ENCODE data around the gene IRX6. TPM values are rescaled to one million over a fixed set of nuclear protein-coding genes. Genes with fewer than 3 reads are reported as not detected.

The IRX6 gene
- polyA plus RNA-seq, 2 donors: 0.14 to 0.75 TPM

DNA sequence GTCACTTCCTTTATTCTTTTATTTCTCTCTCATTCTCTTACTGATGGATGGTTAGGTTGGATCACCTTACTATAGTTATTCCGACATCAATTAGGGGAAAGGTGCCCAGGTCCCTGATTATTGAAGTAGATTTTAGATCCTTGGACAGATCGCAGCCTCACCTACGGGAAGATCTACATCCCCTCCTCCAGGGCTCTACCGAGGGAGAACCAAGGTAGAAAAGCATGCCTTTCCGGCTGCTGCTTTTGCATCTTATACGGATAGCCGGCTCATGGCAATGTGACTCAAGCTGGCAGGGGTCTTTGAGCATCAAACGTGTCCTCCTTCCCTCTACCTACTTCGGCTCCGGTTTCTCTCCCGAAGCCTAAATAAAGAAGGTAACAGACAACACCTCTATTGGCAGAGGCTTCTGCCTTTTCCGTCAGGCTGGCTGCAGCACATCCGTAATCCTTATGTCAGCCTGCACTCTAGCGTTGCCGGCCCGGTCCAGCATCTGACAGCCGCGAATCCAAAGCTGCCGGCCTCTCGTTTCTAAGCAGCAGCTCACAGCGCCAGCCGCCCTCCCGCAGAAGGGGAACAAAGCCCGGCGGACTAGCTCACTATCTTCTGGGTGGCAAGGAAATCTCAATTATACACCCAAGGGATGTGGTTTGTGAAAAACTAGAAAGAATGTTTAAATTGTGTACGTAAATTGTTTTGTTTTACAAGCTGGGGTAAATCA lies 46.9 kb downstream of the IRX6 start:
- WGBS, 2 donors: 11 to 12% methylated on average over 26 of the region's 26 CpGs
- H3K4me3 ChIP-seq (ENCODE audit: low read depth in 1 of 2, low read length in 2 of 2): no peak overlapping the region

DNA sequence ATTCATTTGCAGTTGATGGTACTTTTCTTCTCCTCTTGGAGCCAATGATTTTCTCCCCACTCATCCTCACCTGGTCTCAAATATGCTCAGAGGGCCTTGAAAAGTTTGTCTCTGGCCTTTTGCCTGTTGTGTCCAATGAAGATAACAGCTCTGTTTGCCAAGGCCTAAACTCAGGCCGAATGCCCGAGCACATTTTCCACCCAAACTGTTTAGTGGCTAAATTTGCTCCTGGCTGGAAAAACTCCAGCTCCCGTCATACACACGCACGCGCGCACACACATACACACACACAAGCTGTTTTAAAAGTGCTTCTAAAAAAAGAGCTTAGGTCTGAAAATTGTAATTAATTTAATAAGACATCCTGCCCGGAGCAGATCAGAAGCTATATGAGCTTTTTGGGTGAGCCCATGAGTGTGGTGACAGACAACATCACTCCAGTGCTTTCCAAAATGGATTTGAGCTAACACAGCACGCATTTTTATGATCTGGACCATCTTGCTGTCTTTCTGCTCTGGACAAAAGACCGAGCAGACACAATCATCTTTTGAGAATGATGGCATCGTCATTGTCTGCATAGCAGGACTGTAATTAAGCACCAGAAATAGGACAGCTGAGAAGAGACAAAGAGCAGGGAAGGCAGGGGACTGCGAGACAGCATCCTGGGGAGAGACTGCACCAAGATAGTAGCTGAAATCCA lies 48.9 kb downstream of the IRX6 start:
- no peaks in the 10 kb centered on the region for H3K36me3 ChIP-seq (ENCODE audit: control insufficient read depth in 2 of 2, insufficient read depth in 2 of 2, low read length in 1 of 2)
- no peak overlapping the region for H3K4me3 ChIP-seq (ENCODE audit: low read depth in 1 of 2, low read length in 2 of 2)
- H3K4me1 ChIP-seq (ENCODE audit: control insufficient read depth in 2 of 2, insufficient read depth in 2 of 2, low read length in 1 of 2): no peaks in the 10 kb centered on the region
- H3K27me3 ChIP-seq (ENCODE audit: control insufficient read depth in 1 of 2, insufficient read depth in 2 of 2, low read length in 2 of 2): no peaks in the 10 kb centered on the region
- no peak overlapping the region for H3K27ac ChIP-seq (ENCODE audit: low read depth in 2 of 2, low read length in 1 of 2)
- no peaks in the 10 kb centered on the region for H3K9me3 ChIP-seq (ENCODE audit: control insufficient read depth in 2 of 2, insufficient read depth in 1 of 2, low read depth in 1 of 2, low read length in 1 of 2)
- WGBS, 2 donors: 79 to 84% methylated on average over 12 of the region's 12 CpGs

More for the DNA sequence above, 46.9 kb downstream of the IRX6 start:
- no peaks in the 10 kb centered on the region for H3K4me1 ChIP-seq (ENCODE audit: control insufficient read depth in 2 of 2, insufficient read depth in 2 of 2, low read length in 1 of 2)
- H3K9me3 ChIP-seq (ENCODE audit: control insufficient read depth in 2 of 2, insufficient read depth in 1 of 2, low read depth in 1 of 2, low read length in 1 of 2): no peaks in the 10 kb centered on the region
- H3K36me3 ChIP-seq (ENCODE audit: control insufficient read depth in 2 of 2, insufficient read depth in 2 of 2, low read length in 1 of 2): no peaks in the 10 kb centered on the region
- H3K27ac ChIP-seq (ENCODE audit: low read depth in 2 of 2, low read length in 1 of 2): no peak overlapping the region
- H3K27me3 ChIP-seq (ENCODE audit: control insufficient read depth in 1 of 2, insufficient read depth in 2 of 2, low read length in 2 of 2): peaks cover 0 to 3% of the 10 kb centered on the region in 2 donors

DNA sequence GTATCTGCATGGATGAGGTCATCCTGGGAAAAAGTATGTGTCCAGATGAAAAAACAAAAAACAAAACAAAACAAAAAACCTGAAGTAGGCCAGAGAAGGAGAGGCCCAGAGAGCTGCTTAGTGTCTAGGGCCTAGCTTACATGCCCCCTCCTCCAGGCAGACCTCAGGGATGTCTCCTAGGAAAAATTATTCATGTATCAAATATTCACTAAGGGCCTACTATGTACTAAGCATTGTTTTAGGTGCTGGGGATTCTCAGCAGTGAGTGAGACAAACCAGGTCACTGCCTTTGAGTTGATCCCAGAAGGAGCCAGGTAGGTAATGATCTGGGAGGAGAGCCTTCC lies 49.5 kb downstream of the IRX6 start:
- no peaks in the 10 kb centered on the region for H3K9me3 ChIP-seq (ENCODE audit: control insufficient read depth in 2 of 2, insufficient read depth in 1 of 2, low read depth in 1 of 2, low read length in 1 of 2)

DNA sequence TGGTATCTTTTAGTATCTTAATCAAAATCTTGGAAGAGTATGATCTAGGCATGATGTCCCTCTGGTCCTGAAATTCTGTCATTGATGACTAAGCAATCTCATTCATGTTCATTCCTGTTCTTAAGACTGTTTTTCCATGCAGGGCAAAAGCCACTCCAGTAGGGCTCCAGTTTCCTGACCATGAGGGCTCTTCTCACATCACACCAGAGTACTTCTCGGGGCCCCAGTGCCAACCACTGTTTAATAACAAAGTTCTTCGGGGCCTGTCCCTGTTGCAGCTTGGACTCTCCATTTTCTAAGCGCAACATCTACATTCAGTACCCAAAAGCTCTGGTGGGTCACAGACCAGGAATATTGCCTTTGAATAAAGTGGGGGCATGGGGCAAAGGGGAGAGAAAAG lies 52.0 kb downstream of the IRX6 start:
- 93 to 99% methylated on average over 3 of the region's 3 CpGs for WGBS, 2 donors
- Histone ChIP-seq H3K27me3 (ENCODE audit: control insufficient read depth in 1 of 2, insufficient read depth in 2 of 2, low read length in 2 of 2) (no peaks in the 10 kb centered on the region), H3K9me3 (ENCODE audit: control insufficient read depth in 2 of 2, insufficient read depth in 1 of 2, low read depth in 1 of 2, low read length in 1 of 2) (no peaks in the 10 kb centered on the region), H3K27ac (ENCODE audit: low read depth in 2 of 2, low read length in 1 of 2) (no peak overlapping the region), H3K4me3 (ENCODE audit: low read depth in 1 of 2, low read length in 2 of 2) (no peak overlapping the region), H3K36me3 (ENCODE audit: control insufficient read depth in 2 of 2, insufficient read depth in 2 of 2, low read length in 1 of 2) (no peaks in the 10 kb centered on the region), H3K4me1 (ENCODE audit: control insufficient read depth in 2 of 2, insufficient read depth in 2 of 2, low read length in 1 of 2) (no peaks in the 10 kb centered on the region)

More for the DNA sequence above, 49.5 kb downstream of the IRX6 start:
- H3K27ac ChIP-seq (ENCODE audit: low read depth in 2 of 2, low read length in 1 of 2): no peak overlapping the region
- H3K4me3 ChIP-seq (ENCODE audit: low read depth in 1 of 2, low read length in 2 of 2): no peak overlapping the region
- no peaks in the 10 kb centered on the region for H3K4me1 ChIP-seq (ENCODE audit: control insufficient read depth in 2 of 2, insufficient read depth in 2 of 2, low read length in 1 of 2)
- no peaks in the 10 kb centered on the region for H3K27me3 ChIP-seq (ENCODE audit: control insufficient read depth in 1 of 2, insufficient read depth in 2 of 2, low read length in 2 of 2)
- H3K36me3 ChIP-seq (ENCODE audit: control insufficient read depth in 2 of 2, insufficient read depth in 2 of 2, low read length in 1 of 2): no peaks in the 10 kb centered on the region

DNA sequence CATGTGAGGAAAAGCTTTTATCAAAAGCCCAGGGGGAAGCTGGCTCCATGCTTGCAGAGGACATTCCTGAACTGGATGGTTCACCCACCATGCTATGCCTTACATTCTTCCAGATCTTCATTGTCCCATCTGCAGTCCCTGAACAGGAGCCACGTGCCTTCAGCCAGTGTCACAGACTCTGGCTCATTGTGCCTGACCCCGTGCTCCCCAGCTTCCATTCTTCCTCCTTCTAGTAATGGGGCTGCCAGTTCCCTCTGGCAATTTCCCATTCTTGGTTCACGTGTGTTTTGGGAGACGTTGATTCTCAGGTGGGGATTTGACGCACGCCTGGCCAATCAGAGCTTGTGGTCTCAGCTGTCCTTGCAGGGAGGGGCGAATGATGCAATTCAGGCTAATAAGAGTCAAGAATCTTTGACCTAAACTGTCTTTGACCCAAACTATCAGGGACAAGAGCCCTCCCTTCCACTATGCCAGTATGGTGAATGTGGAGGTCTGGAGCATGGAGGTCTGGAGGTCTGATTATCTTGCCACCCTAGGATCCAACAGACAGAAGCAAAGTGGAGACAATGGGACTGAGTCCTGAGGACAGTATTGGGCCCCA lies 52.7 kb downstream of the IRX6 start:
- Histone ChIP-seq H3K4me1 (ENCODE audit: control insufficient read depth in 2 of 2, insufficient read depth in 2 of 2, low read length in 1 of 2) (no peaks in the 10 kb centered on the region), H3K9me3 (ENCODE audit: control insufficient read depth in 2 of 2, insufficient read depth in 1 of 2, low read depth in 1 of 2, low read length in 1 of 2) (no peaks in the 10 kb centered on the region), H3K36me3 (ENCODE audit: control insufficient read depth in 2 of 2, insufficient read depth in 2 of 2, low read length in 1 of 2) (no peaks in the 10 kb centered on the region), H3K4me3 (ENCODE audit: low read depth in 1 of 2, low read length in 2 of 2) (no peak overlapping the region), H3K27ac (ENCODE audit: low read depth in 2 of 2, low read length in 1 of 2) (no peak overlapping the region), H3K27me3 (ENCODE audit: control insufficient read depth in 1 of 2, insufficient read depth in 2 of 2, low read length in 2 of 2) (no peaks in the 10 kb centered on the region)
- 90% methylated on average over 7 of the region's 7 CpGs for WGBS, 2 donors

DNA sequence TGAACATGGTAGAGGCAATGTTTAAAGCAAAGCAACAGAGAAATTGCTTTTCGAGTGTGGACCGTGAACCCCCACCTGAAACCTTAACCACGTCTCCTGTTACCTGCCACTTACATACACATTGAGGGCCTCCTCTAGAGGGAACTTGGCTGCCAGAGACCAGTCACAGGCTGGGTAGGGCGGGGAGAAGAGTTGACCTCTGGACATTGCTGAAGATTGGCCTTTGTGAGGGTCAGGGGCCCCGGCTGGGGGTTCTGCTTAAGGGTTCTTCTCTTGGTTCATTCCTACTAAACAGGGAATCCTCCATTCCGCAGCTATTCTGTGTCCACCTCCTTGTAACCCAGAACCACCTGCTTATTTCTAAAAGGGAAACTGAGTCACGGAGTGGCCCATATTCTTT lies 53.8 kb downstream of the IRX6 start:
- Histone ChIP-seq H3K27me3 (ENCODE audit: control insufficient read depth in 1 of 2, insufficient read depth in 2 of 2, low read length in 2 of 2) (no peaks in the 10 kb centered on the region), H3K36me3 (ENCODE audit: control insufficient read depth in 2 of 2, insufficient read depth in 2 of 2, low read length in 1 of 2) (no peaks in the 10 kb centered on the region), H3K4me3 (ENCODE audit: low read depth in 1 of 2, low read length in 2 of 2) (no peak overlapping the region), H3K9me3 (ENCODE audit: control insufficient read depth in 2 of 2, insufficient read depth in 1 of 2, low read depth in 1 of 2, low read length in 1 of 2) (no peaks in the 10 kb centered on the region), H3K4me1 (ENCODE audit: control insufficient read depth in 2 of 2, insufficient read depth in 2 of 2, low read length in 1 of 2) (no peaks in the 10 kb centered on the region), H3K27ac (ENCODE audit: low read depth in 2 of 2, low read length in 1 of 2) (no peak overlapping the region)
- WGBS, 2 donors: 79 to 83% methylated on average over 7 of the region's 7 CpGs

DNA sequence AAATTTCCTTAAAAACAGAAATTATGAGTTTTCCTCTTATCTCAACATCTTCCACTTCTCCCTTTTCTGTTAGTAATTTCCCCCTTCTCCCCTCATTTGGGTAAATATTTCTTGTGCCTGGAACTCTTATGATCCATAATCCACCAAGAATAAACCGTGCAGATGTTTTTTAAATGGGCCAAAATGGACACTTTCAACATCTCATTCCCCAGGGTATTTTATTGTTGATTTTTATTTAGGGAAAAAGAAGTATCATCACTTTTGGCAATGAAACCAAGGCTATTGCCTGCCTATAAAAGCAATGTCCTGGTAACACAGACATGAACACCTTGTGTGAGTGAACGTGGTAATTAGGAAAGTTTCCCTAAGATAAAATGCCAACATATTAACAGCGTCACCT lies 54.6 kb downstream of the IRX6 start:
- Histone ChIP-seq H3K36me3 (ENCODE audit: control insufficient read depth in 2 of 2, insufficient read depth in 2 of 2, low read length in 1 of 2) (no peaks in the 10 kb centered on the region), H3K4me1 (ENCODE audit: control insufficient read depth in 2 of 2, insufficient read depth in 2 of 2, low read length in 1 of 2) (no peaks in the 10 kb centered on the region), H3K27ac (ENCODE audit: low read depth in 2 of 2, low read length in 1 of 2) (no peak overlapping the region), H3K27me3 (ENCODE audit: control insufficient read depth in 1 of 2, insufficient read depth in 2 of 2, low read length in 2 of 2) (no peaks in the 10 kb centered on the region), H3K4me3 (ENCODE audit: low read depth in 1 of 2, low read length in 2 of 2) (no peak overlapping the region), H3K9me3 (ENCODE audit: control insufficient read depth in 2 of 2, insufficient read depth in 1 of 2, low read depth in 1 of 2, low read length in 1 of 2) (no peaks in the 10 kb centered on the region)
- 73 to 83% methylated on average over 3 of the region's 3 CpGs for WGBS, 2 donors

DNA sequence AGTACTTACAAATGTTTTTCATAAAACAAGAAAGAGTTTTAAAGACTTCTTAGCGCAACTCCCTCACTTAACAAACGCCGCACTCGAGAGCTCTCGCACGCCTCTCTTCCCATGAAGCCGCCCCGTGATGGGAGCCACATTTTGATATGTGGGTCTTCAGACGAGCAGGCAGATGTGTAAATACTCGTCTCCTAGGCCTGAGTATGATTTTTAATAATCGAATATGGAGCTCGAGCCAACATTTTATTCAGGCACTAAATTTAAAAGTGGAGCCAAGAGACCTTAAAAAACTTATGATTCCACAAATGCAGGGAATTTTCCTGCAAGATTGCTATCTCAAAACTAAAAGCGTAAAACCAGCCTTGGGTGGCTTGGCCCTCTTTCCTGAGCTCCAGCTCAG lies 55.4 kb downstream of the IRX6 start:
- no peaks in the 10 kb centered on the region for H3K36me3 ChIP-seq (ENCODE audit: control insufficient read depth in 2 of 2, insufficient read depth in 2 of 2, low read length in 1 of 2)
- no peak overlapping the region for H3K4me3 ChIP-seq (ENCODE audit: low read depth in 1 of 2, low read length in 2 of 2)
- H3K9me3 ChIP-seq (ENCODE audit: control insufficient read depth in 2 of 2, insufficient read depth in 1 of 2, low read depth in 1 of 2, low read length in 1 of 2): no peaks in the 10 kb centered on the region
- no peaks in the 10 kb centered on the region for H3K4me1 ChIP-seq (ENCODE audit: control insufficient read depth in 2 of 2, insufficient read depth in 2 of 2, low read length in 1 of 2)
- 90 to 93% methylated on average over 13 of the region's 13 CpGs for WGBS, 2 donors
- no peak overlapping the region for H3K27ac ChIP-seq (ENCODE audit: low read depth in 2 of 2, low read length in 1 of 2)
- no peaks in the 10 kb centered on the region for H3K27me3 ChIP-seq (ENCODE audit: control insufficient read depth in 1 of 2, insufficient read depth in 2 of 2, low read length in 2 of 2)

DNA sequence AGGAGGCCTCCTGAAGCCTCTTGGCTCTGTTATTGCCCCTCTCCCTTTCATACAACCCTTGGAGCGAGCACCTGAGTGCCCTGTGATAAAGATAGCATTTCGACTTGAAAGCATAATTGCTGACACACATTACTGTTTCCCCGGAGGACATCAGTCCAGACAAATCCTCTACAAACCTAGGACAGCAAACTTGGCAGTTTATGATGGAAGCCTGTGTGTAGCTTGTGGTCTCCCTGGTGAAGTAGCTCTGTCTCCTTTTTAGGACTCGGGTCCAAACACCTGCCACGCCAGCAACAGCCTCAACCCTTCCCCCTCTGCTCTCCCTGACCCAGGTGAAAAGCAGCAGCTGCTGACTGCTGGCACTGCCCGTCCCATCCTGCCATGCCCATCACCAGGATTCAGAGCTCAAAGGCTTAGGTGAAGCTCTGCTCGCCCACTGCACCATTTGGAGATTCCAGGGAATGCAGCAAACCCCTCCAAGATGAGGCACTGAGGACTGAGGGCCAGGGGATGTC lies 55.9 kb downstream of the IRX6 start:
- Histone ChIP-seq H3K4me3 (ENCODE audit: low read depth in 1 of 2, low read length in 2 of 2) (no peak overlapping the region), H3K27ac (ENCODE audit: low read depth in 2 of 2, low read length in 1 of 2) (no peak overlapping the region), H3K9me3 (ENCODE audit: control insufficient read depth in 2 of 2, insufficient read depth in 1 of 2, low read depth in 1 of 2, low read length in 1 of 2) (no peaks in the 10 kb centered on the region), H3K27me3 (ENCODE audit: control insufficient read depth in 1 of 2, insufficient read depth in 2 of 2, low read length in 2 of 2) (no peaks in the 10 kb centered on the region), H3K4me1 (ENCODE audit: control insufficient read depth in 2 of 2, insufficient read depth in 2 of 2, low read length in 1 of 2) (no peaks in the 10 kb centered on the region), H3K36me3 (ENCODE audit: control insufficient read depth in 2 of 2, insufficient read depth in 2 of 2, low read length in 1 of 2) (no peaks in the 10 kb centered on the region)
- WGBS, 2 donors: 71 to 83% methylated on average over 7 of the region's 7 CpGs
